T-helper 1 cell treated with Interleukin-12 subunit alpha and Interleukin-12 subunit beta and Interleukin-4 antibody, amounts not matched to agents 30 ng/mL and 1 ng/mL, for 36 hours (primary cell): ENCODE results near the gene HARBI1. TPM values are rescaled to one million over a fixed set of nuclear protein-coding genes. Genes with fewer than 3 reads are reported as not detected.

Experiments used
- intact Hi-C: fragments of 100-400 bp; cut with micrococcal nuclease; formaldehyde crosslinking; loops from one replicate; pipeline ENCODE4 v1.15.1; 2024
- total RNA-seq: library from RNA; stranded (reverse); gene quantifications from 2 replicates; pipeline ENCODE4 v1.2.3, GENCODE V29; 2022

The HARBI1 gene
- total RNA-seq = 6.5 and 6.9 TPM in 2 replicates

- intact Hi-C loops = loop anchor here (1.0 to 10.0 kb wide), 21 partner anchors 23 to 1149 kb away; partner anchors contain the start of genes AMBRA1, ARHGAP1, CELF1 and CKAP5
These were observed at the start of gene HARBI1, which contains the start of gene ATG13 for GRCh38 chr11:46617134-46617971. Gene HARBI1, minus strand, starts transcription at chr11:46617227. Its CDS starts 990 bp downstream, at chr11:46616237. Gene ATG13, plus strand, starts transcription at chr11:46617553. Its CDS starts 26,739 bp downstream, at chr11:46644292.

- intact Hi-C loops = no loop called here
These were observed 49.5 kb upstream of the HARBI1 start for GRCh38 chr11:46666516-46666915.

GRCh38 chr11:46665356-46665755 is 48.3 kb upstream of the HARBI1 start:
- intact Hi-C loops = no loop called here

- intact Hi-C loops = no loop called here
These were observed 47.6 kb upstream of the HARBI1 start for GRCh38 chr11:46664612-46665011.

GRCh38 chr11:46663277-46663940 is 46.4 kb upstream of the HARBI1 start:
- intact Hi-C loops = no loop called here

GRCh38 chr11:46662366-46662765 is 45.3 kb upstream of the HARBI1 start:
- intact Hi-C loops = no loop called here

- intact Hi-C loops = no loop called here
These were observed 44.8 kb upstream of the HARBI1 start for GRCh38 chr11:46661836-46662235.

GRCh38 chr11:46659908-46660307 is 42.9 kb upstream of the HARBI1 start:
- intact Hi-C loops = no loop called here

GRCh38 chr11:46658259-46658658 is 41.2 kb upstream of the HARBI1 start:
- intact Hi-C loops = no loop called here

- intact Hi-C loops = no loop called here
These were observed 40.2 kb upstream of the HARBI1 start for GRCh38 chr11:46657186-46657585.

- intact Hi-C loops = no loop called here
These were observed 38.6 kb upstream of the HARBI1 start for GRCh38 chr11:46655631-46656030.

- intact Hi-C loops = no loop called here
These were observed 32.2 kb upstream of the HARBI1 start for GRCh38 chr11:46649180-46649738.

- intact Hi-C loops = no loop called here
These were observed 27.0 kb upstream of the HARBI1 start for GRCh38 chr11:46643986-46644385.

GRCh38 chr11:46643531-46643930 is 26.5 kb upstream of the HARBI1 start:
- intact Hi-C loops = no loop called here

- intact Hi-C loops = no loop called here
These were observed 25.8 kb upstream of the HARBI1 start for GRCh38 chr11:46642627-46643335.

GRCh38 chr11:46641639-46642038 is 24.6 kb upstream of the HARBI1 start:
- intact Hi-C loops = no loop called here

GRCh38 chr11:46640036-46640788 is 23.2 kb upstream of the HARBI1 start:
- intact Hi-C loops = no loop called here

GRCh38 chr11:46639197-46639839 is 22.3 kb upstream of the HARBI1 start:
- intact Hi-C loops = no loop called here

GRCh38 chr11:46637546-46637945 is 20.5 kb upstream of the HARBI1 start:
- intact Hi-C loops = no loop called here

- intact Hi-C loops = no loop called here
These were observed 18.6 kb upstream of the HARBI1 start for GRCh38 chr11:46635557-46636139.
